Testis (tissue), 3 donors: ENCODE results near the gene RIPOR2. TPM values are rescaled to one million over a fixed set of nuclear protein-coding genes. Genes with fewer than 3 reads are reported as not detected.
A peak's percentile ranks its signal among the peaks of the same experiment; 100 is the strongest.

Experiments
- DNase-seq: peaks from one replicate; pipeline ENCODE4 v3.0.0-alpha.2; 2019
- H3K27ac ChIP-seq, 2 donors: fragments of 200-600 bp; sonication (generic); one replicate each; pipeline ENCODE4 v1.5.1; 2019
- H3K27me3 ChIP-seq: fragments of 200-600 bp; sonication (generic); one replicate; pipeline ENCODE4 v1.5.1; 2019
- H3K36me3 ChIP-seq: fragments of 200-600 bp; sonication (generic); one replicate; pipeline ENCODE4 v1.5.1; 2017; ENCODE audit warnings: low read depth; ENCODE audit errors: missing control alignments
- H3K4me1 ChIP-seq: fragments of 200-600 bp; sonication (generic); one replicate; pipeline ENCODE4 v1.5.1; 2019
- H3K4me3 ChIP-seq, 2 donors: fragments of 200-600 bp; sonication (generic); one replicate each; pipeline ENCODE4 v1.5.1; 2017 to 2019
- H3K9me3 ChIP-seq: fragments of 200-600 bp; sonication (generic); one replicate; pipeline ENCODE4 v1.5.1; 2017
- POLR2A ChIP-seq: fragments of 450-650 bp; IDR thresholded peaks from one replicate; pipeline ENCODE4 v1.6.1; 2017; ENCODE audit warnings: antibody characterized with exemption, mild to moderate bottlenecking, moderate library complexity
- WGBS, 2 donors: methylation state at CpG; one replicate each; pipeline ENCODE4 v1.1.5; 2018; 5-methylcytosine and 5-hydroxymethylcytosine counted together
- intact Hi-C: fragments of 100-400 bp; cut with DNase I; formaldehyde crosslinking; loops from one replicate; pipeline ENCODE4 v1.15.1; 2023; ENCODE audit warnings: low total_unique reads
- polyA plus RNA-seq: library from polyadenylated mRNA; stranded (reverse); fragments of 350-450 nt; fragmentation: Illumina TruSeq; extraction: RNeasy Lipid Tissue Mini Kit (QIAGEN cat#74804); gene quantifications from one replicate; pipeline ENCODE4 v1.2.3, GENCODE V29; 2014; ENCODE audit warnings: low read depth, low replicate concordance; ENCODE audit not compliant: insufficient read depth
- total RNA-seq, 2 donors: library from RNA; depleted of rRNA; stranded (reverse); fragments of >200 nt; gene quantifications; one replicate each; pipeline ENCODE4 v1.2.3, GENCODE V29; 2016
- TF ChIP-seq, protein P1 (sequence below), 3 experiments: fragments of 450-650 bp in 2 of 3; fragments of 200-600 bp in 1 of 3; sonication (generic) in 1 of 3; IDR thresholded peaks; one replicate each; pipeline ENCODE4 v1.5.1; 2016 to 2019; ENCODE audit warnings: antibody characterized with exemption in 3 of 3, mild to moderate bottlenecking in 2 of 3, moderate library complexity in 1 of 3

The RIPOR2 gene
- total and polyA plus RNA-seq, 3 donors from 2014 or later: 3.7 to 15.1 (median 10.0) TPM

DNA sequence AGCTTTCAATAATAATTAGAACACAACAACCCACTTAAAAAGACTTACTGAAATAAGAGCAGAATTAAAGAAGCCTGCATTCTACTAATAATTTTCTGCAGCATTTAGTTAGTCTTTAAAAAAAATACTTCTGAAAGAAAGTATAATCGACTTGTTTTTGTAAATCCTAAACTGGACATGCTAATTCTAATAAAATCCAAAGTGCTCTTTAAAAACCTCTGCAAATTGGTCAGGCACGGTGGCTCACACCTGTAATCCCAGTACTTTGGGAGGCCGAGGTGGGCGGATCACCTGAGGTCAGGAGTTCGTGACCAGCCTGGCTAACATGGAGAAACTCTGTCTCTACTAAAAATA lies 79.5 kb downstream of the RIPOR2 start:
- H3K36me3 ChIP-seq: no peaks in the 10 kb centered on the region
- intact Hi-C loops: loop anchor here (10.0 kb wide), 1 partner anchor 159 kb away; no protein-coding TSS in a partner anchor
- H3K9me3 ChIP-seq: no peaks in the 10 kb centered on the region
- H3K27me3 ChIP-seq: no peaks in the 10 kb centered on the region
- H3K27ac ChIP-seq: no peak overlapping the region
- TF ChIP-seq, protein P1, sequence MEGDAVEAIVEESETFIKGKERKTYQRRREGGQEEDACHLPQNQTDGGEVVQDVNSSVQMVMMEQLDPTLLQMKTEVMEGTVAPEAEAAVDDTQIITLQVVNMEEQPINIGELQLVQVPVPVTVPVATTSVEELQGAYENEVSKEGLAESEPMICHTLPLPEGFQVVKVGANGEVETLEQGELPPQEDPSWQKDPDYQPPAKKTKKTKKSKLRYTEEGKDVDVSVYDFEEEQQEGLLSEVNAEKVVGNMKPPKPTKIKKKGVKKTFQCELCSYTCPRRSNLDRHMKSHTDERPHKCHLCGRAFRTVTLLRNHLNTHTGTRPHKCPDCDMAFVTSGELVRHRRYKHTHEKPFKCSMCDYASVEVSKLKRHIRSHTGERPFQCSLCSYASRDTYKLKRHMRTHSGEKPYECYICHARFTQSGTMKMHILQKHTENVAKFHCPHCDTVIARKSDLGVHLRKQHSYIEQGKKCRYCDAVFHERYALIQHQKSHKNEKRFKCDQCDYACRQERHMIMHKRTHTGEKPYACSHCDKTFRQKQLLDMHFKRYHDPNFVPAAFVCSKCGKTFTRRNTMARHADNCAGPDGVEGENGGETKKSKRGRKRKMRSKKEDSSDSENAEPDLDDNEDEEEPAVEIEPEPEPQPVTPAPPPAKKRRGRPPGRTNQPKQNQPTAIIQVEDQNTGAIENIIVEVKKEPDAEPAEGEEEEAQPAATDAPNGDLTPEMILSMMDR (IDR thresholded peaks at IDR 0.05): no peak
- no peak for TF ChIP-seq POLR2A
- H3K4me3 ChIP-seq: no peak overlapping the region
- 54 to 69% methylated on average over 5 of the region's 5 CpGs for WGBS, 2 donors
- no peak for DNase-seq
- H3K4me1 ChIP-seq: peaks cover 6% of the 10 kb centered on the region

DNA sequence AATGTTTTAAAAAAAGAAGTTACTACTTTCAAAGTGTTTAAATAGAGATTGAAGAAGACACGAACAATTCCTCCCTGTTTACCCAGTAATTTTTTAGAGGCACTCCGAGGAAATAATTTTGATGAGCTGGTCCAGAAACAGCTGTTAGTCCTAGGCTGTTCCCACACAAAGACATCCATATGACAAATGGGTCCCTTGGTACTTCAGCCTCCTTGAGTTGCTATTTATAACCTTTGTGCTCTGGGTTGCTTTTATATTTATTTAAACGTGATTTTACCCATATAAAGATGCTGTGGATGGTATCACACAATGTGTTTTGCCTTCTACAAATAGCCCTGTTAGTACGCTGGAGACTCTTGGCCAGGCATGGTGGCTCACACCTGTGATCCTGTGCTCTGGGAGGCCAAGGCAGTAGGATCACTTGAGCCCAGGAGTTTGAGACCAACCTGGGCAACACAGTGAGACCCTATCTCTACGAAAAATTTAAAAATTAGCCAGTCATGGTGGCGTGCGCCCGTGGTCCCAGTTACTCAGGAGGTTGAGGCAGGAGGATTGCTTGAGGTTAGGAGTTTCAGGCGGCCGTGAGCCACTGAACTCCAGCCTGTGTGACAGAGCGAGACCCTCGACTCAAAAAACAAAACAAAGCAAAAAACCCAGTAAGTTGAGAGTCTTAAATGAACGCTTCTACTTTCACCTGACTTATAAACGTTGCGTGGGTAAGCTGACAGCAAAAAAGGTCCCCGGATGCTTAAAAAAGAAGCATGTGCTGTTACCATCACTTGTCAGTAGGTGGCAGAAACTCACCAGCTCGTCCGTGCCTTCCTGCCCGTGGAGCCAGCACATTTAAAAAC lies 80.1 kb downstream of the RIPOR2 start:
- H3K27me3 ChIP-seq: no peaks in the 10 kb centered on the region
- H3K27ac ChIP-seq: peak overlapping the region in 1 of 2 donors; percentile 55
- peak; percentile 80 for DNase-seq
- H3K9me3 ChIP-seq: no peaks in the 10 kb centered on the region
- no peaks in the 10 kb centered on the region for H3K36me3 ChIP-seq
- intact Hi-C loops: loop anchor here (10.0 kb wide), 1 partner anchor 159 kb away; no protein-coding TSS in a partner anchor
- TF ChIP-seq POLR2A: no peak
- TF ChIP-seq, protein P1 (IDR thresholded peaks at IDR 0.05): peak; percentile 76 to 85 (median 82)
- peak overlapping the region in 1 of 2 donors; percentile 13 for H3K4me3 ChIP-seq
- 10 to 27% methylated on average over 19 of the region's 19 CpGs for WGBS, 2 donors
- peaks cover 6% of the 10 kb centered on the region for H3K4me1 ChIP-seq

DNA sequence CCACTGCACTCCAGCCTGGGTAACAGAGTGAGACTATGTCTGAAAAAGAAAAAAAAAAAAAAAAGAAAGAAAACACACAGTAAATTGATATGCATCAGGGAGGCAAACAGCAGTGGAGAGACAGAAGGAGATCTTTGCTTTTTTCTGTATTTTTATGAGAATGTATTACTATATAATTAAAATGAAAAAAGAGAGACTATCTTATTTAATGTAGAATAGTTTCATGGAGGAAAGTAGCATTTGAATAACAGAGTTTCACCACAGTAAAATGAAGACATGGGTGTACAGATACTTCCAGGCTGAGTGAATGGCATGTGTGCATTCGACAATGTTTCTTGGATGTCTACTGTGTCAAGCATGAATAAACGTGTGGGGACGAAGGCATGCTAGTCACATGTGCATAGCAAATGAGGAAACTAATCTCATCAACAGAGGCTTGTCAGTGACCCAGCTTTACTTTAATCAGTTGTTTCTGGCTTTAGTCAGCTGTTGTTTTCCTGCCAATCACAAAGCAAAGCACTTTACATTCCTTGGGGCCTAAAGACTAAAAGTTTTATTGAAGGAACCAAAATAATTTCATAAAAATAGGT lies 81.6 kb downstream of the RIPOR2 start:
- H3K36me3 ChIP-seq: no peaks in the 10 kb centered on the region
- no peaks in the 10 kb centered on the region for H3K27me3 ChIP-seq
- peaks cover 6% of the 10 kb centered on the region for H3K4me1 ChIP-seq
- no peak overlapping the region for H3K4me3 ChIP-seq
- H3K9me3 ChIP-seq: no peaks in the 10 kb centered on the region
- intact Hi-C loops: loop anchor here (10.0 kb wide), 1 partner anchor 161 kb away; no protein-coding TSS in a partner anchor
- no peak for TF ChIP-seq POLR2A
- TF ChIP-seq, protein P1 (IDR thresholded peaks at IDR 0.05): no peak
- WGBS, 2 donors: 72% methylated on average over 3 of the region's 3 CpGs
- H3K27ac ChIP-seq: no peak overlapping the region
- DNase-seq: no peak

DNA sequence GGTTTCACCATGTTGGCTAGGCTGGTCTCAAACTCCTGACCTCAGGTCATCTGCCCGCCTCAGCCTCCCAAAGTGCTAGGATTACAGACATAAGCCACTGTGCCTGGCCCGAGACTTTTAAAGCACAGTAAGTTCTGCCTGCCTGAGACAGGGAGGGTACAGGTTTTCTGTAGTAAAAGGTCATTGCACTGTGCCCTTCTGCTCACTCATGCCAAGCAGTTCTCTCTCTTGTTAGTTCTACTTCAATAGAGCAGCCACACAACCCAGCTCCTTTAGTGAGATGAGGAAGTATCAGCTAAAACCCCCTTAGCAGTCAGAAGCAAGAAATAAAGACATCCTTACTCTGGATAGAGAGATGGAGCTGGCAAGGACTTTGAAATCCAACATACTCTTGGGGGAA lies 84.7 kb downstream of the RIPOR2 start:
- peaks cover 6% of the 10 kb centered on the region for H3K4me1 ChIP-seq
- H3K9me3 ChIP-seq: no peaks in the 10 kb centered on the region
- intact Hi-C loops: loop anchor here (10.0 kb wide), 1 partner anchor 164 kb away; no protein-coding TSS in a partner anchor
- no peak overlapping the region for H3K27ac ChIP-seq
- H3K36me3 ChIP-seq: no peaks in the 10 kb centered on the region
- no peak for TF ChIP-seq POLR2A
- TF ChIP-seq, protein P1 (IDR thresholded peaks at IDR 0.05): no peak
- DNase-seq: no peak
- H3K4me3 ChIP-seq: no peak overlapping the region
- 93 to 94% methylated on average over 2 of the region's 2 CpGs for WGBS, 2 donors
- H3K27me3 ChIP-seq: no peaks in the 10 kb centered on the region
